NCI-H2227 (cell line): ENCODE measurements around the gene NTHL1.

Source experiments
- DNase-seq: peaks from one replicate; lab custom pipeline; 2025; ENCODE audit not compliant: unreplicated experiment; lab: John Stamatoyannopoulos, UW

The NTHL1 gene

GRCh38 chr16:2047330-2048115, at the start of gene NTHL1, which contains the start of gene TSC2:
Gene NTHL1, minus strand, starts transcription at chr16:2047834. Its CDS starts 11 bp downstream, at chr16:2047823.
Gene TSC2, plus strand, starts transcription at chr16:2047985. Its CDS starts 631 bp downstream, at chr16:2048616.
- peak; percentile 97 for DNase-seq

- no peak for DNase-seq
These were observed 49.4 kb upstream of the NTHL1 start for GRCh38 chr16:2096853-2097595.

- DNase-seq = no peak
These were observed 48.4 kb upstream of the NTHL1 start for GRCh38 chr16:2095918-2096582.

- DNase-seq = no peak
These were observed 47.8 kb upstream of the NTHL1 start for GRCh38 chr16:2095315-2095853.

- no peak for DNase-seq
These were observed 46.2 kb upstream of the NTHL1 start for GRCh38 chr16:2093793-2094192.

GRCh38 chr16:2092866-2093265, 45.2 kb upstream of the NTHL1 start:
- DNase-seq = no peak

GRCh38 chr16:2092256-2092620, 44.6 kb upstream of the NTHL1 start:
- no peak for DNase-seq

- no peak for DNase-seq
These were observed 44.1 kb upstream of the NTHL1 start for GRCh38 chr16:2091547-2092255.

GRCh38 chr16:2090777-2091546, 43.3 kb upstream of the NTHL1 start:
- no peak for DNase-seq

GRCh38 chr16:2090481-2090776, 42.8 kb upstream of the NTHL1 start:
- DNase-seq = no peak

- no peak for DNase-seq
These were observed 42.3 kb upstream of the NTHL1 start for GRCh38 chr16:2089706-2090480.

GRCh38 chr16:2088759-2089358, 41.2 kb upstream of the NTHL1 start:
- no peak for DNase-seq

GRCh38 chr16:2087748-2088631, 40.4 kb upstream of the NTHL1 start:
- DNase-seq = no peak

- no peak for DNase-seq
These were observed 39.4 kb upstream of the NTHL1 start for GRCh38 chr16:2086812-2087747.

GRCh38 chr16:2086106-2086742, 38.6 kb upstream of the NTHL1 start:
- no peak for DNase-seq

GRCh38 chr16:2085669-2086068, 38.0 kb upstream of the NTHL1 start:
- DNase-seq = no peak
